ENCODE data around the gene CCDC174.
"Not testable (repeated sequence)": the region's sequence is repeated elsewhere in the genome, so short reads cannot be mapped to it uniquely, and the experiment has no call there.

CCDC174 gene

GRCh38 chr3:14627815-14628214, 23.7 kb upstream of the CCDC174 start:
- no peak for DNase-seq

- no peak for DNase-seq
Measured at GRCh38 chr3:14628406-14628805, 23.2 kb upstream of the CCDC174 start.

- DNase-seq: no peak
Measured at GRCh38 chr3:14630404-14631100, 21.0 kb upstream of the CCDC174 start.

- DNase-seq: no peak
Measured at GRCh38 chr3:14631101-14631497, 20.5 kb upstream of the CCDC174 start.

GRCh38 chr3:14631687-14632441, 19.7 kb upstream of the CCDC174 start:
- no peak for DNase-seq

GRCh38 chr3:14632442-14632930, 19.1 kb upstream of the CCDC174 start:
- no peak for DNase-seq

GRCh38 chr3:14633417-14633816, 18.1 kb upstream of the CCDC174 start:
- DNase-seq: no peak

- DNase-seq: no peak
Measured at GRCh38 chr3:14633819-14634424, 17.6 kb upstream of the CCDC174 start.

- no peak for DNase-seq
Measured at GRCh38 chr3:14634763-14635400, 16.7 kb upstream of the CCDC174 start.

- no peak for DNase-seq
Measured at GRCh38 chr3:14636496-14637087, 15.0 kb upstream of the CCDC174 start.

GRCh38 chr3:14640157-14640562, 11.4 kb upstream of the CCDC174 start:
- DNase-seq: no peak

- DNase-seq: no peak
Measured at GRCh38 chr3:14640734-14641133, 10.8 kb upstream of the CCDC174 start.

GRCh38 chr3:14641346-14641745, 10.2 kb upstream of the CCDC174 start:
- DNase-seq: no peak

- DNase-seq: no peak
Measured at GRCh38 chr3:14645453-14645852, 6.1 kb upstream of the CCDC174 start.

GRCh38 chr3:14646131-14646573, 5.4 kb upstream of the CCDC174 start:
- no peak for DNase-seq

- no peak for DNase-seq
Measured at GRCh38 chr3:14646589-14647413, 4.8 kb upstream of the CCDC174 start.

GRCh38 chr3:14647976-14648955, 3.3 kb upstream of the CCDC174 start:
- no peak for DNase-seq

GRCh38 chr3:14649466-14649865, 2.1 kb upstream of the CCDC174 start:
- no peak for DNase-seq

GRCh38 chr3:14650193-14650592, 1.4 kb upstream of the CCDC174 start:
- no peak for DNase-seq

- not testable (repeated sequence) for DNase-seq
Measured at GRCh38 chr3:14652360-14652907, 872 bp downstream of the CCDC174 start.

Data from NCI-H187 treated with DMSO at 0.1 percent for 48 hours (cell line).